ENCODE measurements around the gene FBXO28. TPM values are rescaled to one million over a fixed set of nuclear protein-coding genes. Genes with fewer than 3 reads are reported as not detected.
A peak's percentile ranks its signal among the peaks of the same experiment; 100 is the strongest.

The FBXO28 gene
- total RNA-seq, 4 donors from 2014 or later, result 16.7 to 21.3 (median 18.8) TPM

DNA sequence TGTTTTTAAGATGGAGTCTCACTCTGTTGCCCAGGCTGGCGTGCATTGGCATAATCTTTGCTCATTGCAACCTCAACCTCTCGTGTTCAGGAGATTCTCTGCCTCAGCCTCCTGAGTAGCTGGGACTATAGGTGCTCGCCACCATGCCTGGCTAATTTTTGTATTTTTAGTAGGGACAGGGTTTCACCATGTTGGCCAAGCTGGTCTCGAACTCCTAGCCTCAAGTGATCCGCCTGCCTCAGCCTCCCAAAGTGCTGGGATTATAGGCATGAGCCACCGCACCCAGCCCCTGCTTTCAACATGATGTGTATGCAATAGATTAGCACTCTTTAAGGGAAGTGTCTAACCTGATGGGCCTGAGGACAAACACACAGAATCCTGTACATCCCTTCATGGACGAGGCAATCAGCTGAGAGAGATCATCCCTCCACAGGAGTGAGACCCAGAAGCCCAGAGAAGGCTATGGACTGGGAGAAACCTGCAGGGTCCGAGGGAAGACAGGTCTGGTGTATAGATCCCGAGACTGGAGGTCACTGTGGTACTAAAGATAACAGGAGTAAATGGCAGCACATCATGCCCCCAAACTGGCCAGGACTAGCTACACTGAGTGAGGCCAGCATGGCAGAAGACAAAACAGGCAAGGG, 63.6 kb downstream of the FBXO28 start:
- TF ChIP-seq CTCF (IDR thresholded peaks at IDR 0.05) (no peak), POLR2A (IDR thresholded peaks at IDR 0.05) (no peak), EP300 (IDR thresholded peaks at IDR 0.05) (no peak)
- Histone ChIP-seq H3K4me3 (no peak overlapping the region), H3K27me3 (peaks cover 0 to 6% of the 10 kb centered on the region in 2 donors), H3K36me3 (no peaks in the 10 kb centered on the region), H3K4me1 (peaks cover 0 to 10% (median 0%) of the 10 kb centered on the region in 4 donors), H3K9me3 (no peaks in the 10 kb centered on the region), H3K27ac (no peak overlapping the region)
- DNase-seq (ENCODE audit: low spot score in 2 of 2), result no peak
- WGBS, 2 donors, result 92% methylated on average over 9 of the region's 9 CpGs

- Histone ChIP-seq H3K4me3 (no peak overlapping the region), H3K4me1 (peaks cover 0 to 13% (median under 1%) of the 10 kb centered on the region in 4 donors), H3K27ac (no peak overlapping the region), H3K36me3 (no peaks in the 10 kb centered on the region), H3K9me3 (no peaks in the 10 kb centered on the region), H3K27me3 (peaks cover 0 to 6% of the 10 kb centered on the region in 2 donors)
- TF ChIP-seq POLR2A (IDR thresholded peaks at IDR 0.05), result no peak
- no peak for TF ChIP-seq EP300 (IDR thresholded peaks at IDR 0.05)
- no peak for TF ChIP-seq CTCF (IDR thresholded peaks at IDR 0.05)
- 92 to 94% methylated on average over 5 of the region's 5 CpGs for WGBS, 2 donors
- DNase-seq (ENCODE audit: low spot score in 2 of 2), result no peak
These were observed 65.0 kb downstream of the FBXO28 start for GRCh38 chr1:224178894-224179293.

GRCh38 chr1:224180783-224181452, 67.0 kb downstream of the FBXO28 start:
- DNase-seq (ENCODE audit: low spot score in 2 of 2), result no peak
- Histone ChIP-seq H3K27ac (no peak overlapping the region), H3K27me3 (no peaks in the 10 kb centered on the region), H3K4me1 (peaks cover 0 to 27% (median 9%) of the 10 kb centered on the region in 4 donors), H3K9me3 (no peaks in the 10 kb centered on the region), H3K4me3 (no peak overlapping the region), H3K36me3 (no peaks in the 10 kb centered on the region)
- no peak for TF ChIP-seq CTCF (IDR thresholded peaks at IDR 0.05)
- TF ChIP-seq EP300 (IDR thresholded peaks at IDR 0.05), result no peak
- no peak for TF ChIP-seq POLR2A (IDR thresholded peaks at IDR 0.05)
- 89 to 91% methylated on average over 11 of the region's 11 CpGs for WGBS, 2 donors

- Histone ChIP-seq H3K9me3 (no peaks in the 10 kb centered on the region), H3K36me3 (no peaks in the 10 kb centered on the region), H3K27me3 (no peaks in the 10 kb centered on the region), H3K27ac (peak overlapping the region in 1 of 4 donors; percentile 97), H3K4me3 (no peak overlapping the region), H3K4me1 (peaks cover 0 to 31% (median 9%) of the 10 kb centered on the region in 4 donors)
- WGBS, 2 donors, result 90 to 97% methylated on average over 4 of the region's 4 CpGs
- no peak for TF ChIP-seq POLR2A (IDR thresholded peaks at IDR 0.05)
- TF ChIP-seq EP300 (IDR thresholded peaks at IDR 0.05), result no peak
- TF ChIP-seq CTCF (IDR thresholded peaks at IDR 0.05), result no peak
- DNase-seq (ENCODE audit: low spot score in 2 of 2), result no peak
These were observed 67.5 kb downstream of the FBXO28 start for GRCh38 chr1:224181453-224181810.

Measured in tibial nerve (tissue), 4 donors.